ENCODE measurements around the gene RBBP8NL.

RBBP8NL gene

GRCh38 chr20:62433658-62434497 is 6.5 kb upstream of the RBBP8NL start:
- no peak for DNase-seq (ENCODE audit: extremely low read depth, low read depth)
- no peak overlapping the region for H3K4me3 ChIP-seq (replicated peaks; ENCODE audit: low read depth, low read length)
- no peak for TF ChIP-seq CTCF (IDR thresholded peaks at IDR 0.05; ENCODE audit: low read depth, low read length, missing control alignments)

- no peak overlapping the region for H3K4me3 ChIP-seq (replicated peaks; ENCODE audit: low read depth, low read length)
- no peak for DNase-seq (ENCODE audit: extremely low read depth, low read depth)
- no peak for TF ChIP-seq CTCF (IDR thresholded peaks at IDR 0.05; ENCODE audit: low read depth, low read length, missing control alignments)
Observed at GRCh38 chr20:62430866-62431447, 3.6 kb upstream of the RBBP8NL start.

- H3K4me3 ChIP-seq (replicated peaks; ENCODE audit: low read depth, low read length), result no peak overlapping the region
- TF ChIP-seq CTCF (IDR thresholded peaks at IDR 0.05; ENCODE audit: low read depth, low read length, missing control alignments), result no peak
- DNase-seq (ENCODE audit: extremely low read depth, low read depth), result no peak
Observed at GRCh38 chr20:62430311-62430853, 3.0 kb upstream of the RBBP8NL start.

- no peak for DNase-seq (ENCODE audit: extremely low read depth, low read depth)
- H3K4me3 ChIP-seq (replicated peaks; ENCODE audit: low read depth, low read length), result no peak overlapping the region
- TF ChIP-seq CTCF (IDR thresholded peaks at IDR 0.05; ENCODE audit: low read depth, low read length, missing control alignments), result no peak
Observed at GRCh38 chr20:62429455-62430310, 2.3 kb upstream of the RBBP8NL start.

GRCh38 chr20:62428396-62429295 is 1.3 kb upstream of the RBBP8NL start:
- no peak for DNase-seq (ENCODE audit: extremely low read depth, low read depth)
- H3K4me3 ChIP-seq (replicated peaks; ENCODE audit: low read depth, low read length), result no peak overlapping the region
- no peak for TF ChIP-seq CTCF (IDR thresholded peaks at IDR 0.05; ENCODE audit: low read depth, low read length, missing control alignments)

- DNase-seq (ENCODE audit: extremely low read depth, low read depth), result no peak
- no peak for TF ChIP-seq CTCF (IDR thresholded peaks at IDR 0.05; ENCODE audit: low read depth, low read length, missing control alignments)
- no peak overlapping the region for H3K4me3 ChIP-seq (replicated peaks; ENCODE audit: low read depth, low read length)
Observed at GRCh38 chr20:62428002-62428372, 648 bp upstream of the RBBP8NL start.

Data from HFF-Myc (cell line).